ENCODE data around the gene ZFAND5. TPM values are rescaled to one million over a fixed set of nuclear protein-coding genes. Genes with fewer than 3 reads are reported as not detected.

The ZFAND5 gene
- total RNA-seq, 2 experiments from 2014 or later: 72.0 to 88.2 TPM

DNA sequence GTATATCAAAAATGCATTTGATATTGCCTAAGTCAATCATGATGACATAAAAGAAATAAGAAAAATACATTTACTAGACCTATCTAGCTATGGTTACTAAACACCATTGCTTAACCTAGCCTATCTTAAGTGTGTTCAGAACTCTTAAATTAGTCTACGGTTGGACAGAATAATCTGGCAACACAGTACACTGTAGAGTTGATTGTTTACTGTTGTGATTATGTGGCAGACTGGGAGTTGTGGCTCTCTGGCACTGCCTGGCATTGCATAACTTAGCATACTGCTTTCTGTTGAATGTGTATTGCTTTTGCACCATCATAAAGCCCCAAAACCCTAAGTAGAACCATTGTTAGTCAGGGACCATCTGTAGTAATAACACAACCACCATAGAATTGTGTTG is 21.2 kb upstream of the ZFAND5 start:
- CTCF ChIA-PET: interaction anchor here (0.6 kb wide), 1 partner anchor 276 kb away, joined by 3 read pairs; no protein-coding TSS in a partner anchor
- POLR2A ChIA-PET: no interaction called here
- intact Hi-C loops (cut with DNase I, micrococcal nuclease): no loop called here
- no peak for DNase-seq
- no peaks in the 10 kb centered on the region for H3K36me3 Mint-ChIP-seq (ENCODE audit: low read depth)
- H3K4me1 Mint-ChIP-seq: peaks cover 11% of the 10 kb centered on the region
- H3K27me3 Mint-ChIP-seq: peaks cover 3% of the 10 kb centered on the region
- no peak overlapping the region for H3K27ac Mint-ChIP-seq
- no peak overlapping the region for H3K4me3 Mint-ChIP-seq
- no peaks in the 10 kb centered on the region for H3K9me3 Mint-ChIP-seq (ENCODE audit: low read depth)
- no peak for ATAC-seq

DNA sequence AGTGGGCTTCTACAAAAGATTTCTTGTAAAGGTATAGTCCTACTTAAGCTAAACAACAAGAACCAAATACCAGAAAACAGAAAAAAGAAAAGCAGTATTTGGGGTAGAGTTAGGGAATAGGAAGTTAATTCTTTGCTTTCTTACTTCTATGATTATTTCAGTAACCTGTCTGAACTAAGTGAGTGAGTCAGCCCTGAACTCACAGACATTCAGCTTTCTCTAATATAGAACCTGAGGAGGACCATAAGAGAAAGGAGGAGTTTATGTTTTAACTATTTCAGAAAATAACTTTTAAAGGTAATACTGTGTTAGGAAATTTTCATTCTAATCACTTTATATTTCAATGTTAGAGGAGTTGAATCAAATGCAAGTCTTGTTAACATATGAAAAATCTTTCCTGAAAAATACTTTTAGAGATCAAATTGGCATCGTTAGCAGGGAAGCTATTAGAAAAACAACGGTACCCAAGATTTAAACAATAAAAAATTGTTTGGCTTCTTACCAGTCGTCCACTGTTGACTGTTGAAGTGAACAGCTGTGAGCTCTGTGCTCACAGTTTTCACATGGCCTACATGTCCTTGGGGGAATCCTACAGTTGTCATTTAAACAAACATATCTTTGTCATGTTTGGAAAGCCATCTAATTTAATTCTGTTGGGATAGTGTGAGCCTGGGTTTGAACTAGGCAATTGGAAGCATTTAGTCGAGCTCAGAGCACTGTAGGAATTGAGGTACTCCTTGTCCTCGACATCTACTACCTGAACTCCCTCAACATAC is 19.9 kb upstream of the ZFAND5 start:
- Mint-ChIP-seq H3K4me3 (no peak overlapping the region), H3K36me3 (ENCODE audit: low read depth) (no peaks in the 10 kb centered on the region), H3K27me3 (peaks cover 2% of the 10 kb centered on the region), H3K4me1 (peaks cover 11% of the 10 kb centered on the region), H3K9me3 (ENCODE audit: low read depth) (no peaks in the 10 kb centered on the region), H3K27ac (no peak overlapping the region)
- no peak for ATAC-seq
- DNase-seq: no peak
- intact Hi-C loops (cut with DNase I, micrococcal nuclease): no loop called here
- ChIA-PET POLR2A (no interaction called here), CTCF (interaction anchor here (0.7 kb wide), 1 partner anchor 12 kb away, joined by 3 read pairs; no protein-coding TSS in a partner anchor)

DNA sequence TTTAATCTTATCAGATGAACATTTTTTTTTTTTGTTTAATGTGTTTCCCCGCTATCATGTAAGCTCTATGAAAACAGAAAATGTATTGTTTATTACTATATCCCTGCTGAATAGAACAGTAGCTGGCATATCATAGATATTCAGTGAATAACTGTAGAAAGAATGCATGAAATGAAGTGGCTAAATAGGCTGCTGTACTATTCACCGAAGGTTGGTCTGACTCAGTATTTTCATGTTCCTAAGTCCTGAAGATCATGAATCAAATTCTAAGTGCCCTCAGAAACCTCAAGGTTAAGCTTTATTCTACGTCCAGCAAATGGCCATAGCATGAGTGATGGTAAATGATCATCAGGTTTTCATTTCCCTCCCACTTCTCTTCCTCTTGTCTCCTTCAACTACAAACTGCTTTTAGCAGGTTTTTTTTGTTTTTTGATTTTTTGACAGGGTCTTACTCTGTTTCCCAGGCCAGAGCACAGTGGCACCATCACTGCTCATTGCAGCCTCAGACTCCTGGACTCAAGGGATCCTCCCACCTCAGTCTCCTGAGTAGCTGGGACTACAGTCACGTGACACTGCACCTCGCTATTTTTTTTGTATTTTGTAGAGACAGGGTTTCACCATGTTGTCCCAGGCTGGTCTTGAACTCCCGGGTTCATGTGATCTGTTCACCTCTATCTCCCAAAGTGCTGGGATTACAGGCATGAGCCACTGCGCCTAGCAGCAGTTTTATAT is 19.1 kb upstream of the ZFAND5 start:
- ATAC-seq (no peak), DNase-seq (no peak)
- CTCF ChIA-PET: interaction anchor here (1.4 kb wide), 1 partner anchor 112 kb away, joined by 3 read pairs; no protein-coding TSS in a partner anchor
- POLR2A ChIA-PET: no interaction called here
- no peaks in the 10 kb centered on the region for H3K36me3 Mint-ChIP-seq (ENCODE audit: low read depth)
- no peaks in the 10 kb centered on the region for H3K9me3 Mint-ChIP-seq (ENCODE audit: low read depth)
- H3K27me3 Mint-ChIP-seq: peaks cover 2% of the 10 kb centered on the region
- H3K4me3 Mint-ChIP-seq: no peak overlapping the region
- peaks cover 9% of the 10 kb centered on the region for H3K4me1 Mint-ChIP-seq
- no peak overlapping the region for H3K27ac Mint-ChIP-seq
- intact Hi-C loops (cut with DNase I, micrococcal nuclease): no loop called here

GRCh38 chr9:72382405-72382804 is 17.4 kb upstream of the ZFAND5 start:
- Mint-ChIP-seq H3K27me3 (peaks cover 2% of the 10 kb centered on the region), H3K4me1 (peaks cover 2% of the 10 kb centered on the region), H3K9me3 (ENCODE audit: low read depth) (no peaks in the 10 kb centered on the region), H3K27ac (no peak overlapping the region), H3K36me3 (ENCODE audit: low read depth) (no peaks in the 10 kb centered on the region), H3K4me3 (no peak overlapping the region)
- no peak for ATAC-seq
- CTCF ChIA-PET: no interaction called here
- intact Hi-C loops (cut with DNase I, micrococcal nuclease): no loop called here
- DNase-seq: no peak
- POLR2A ChIA-PET: no interaction called here

DNA sequence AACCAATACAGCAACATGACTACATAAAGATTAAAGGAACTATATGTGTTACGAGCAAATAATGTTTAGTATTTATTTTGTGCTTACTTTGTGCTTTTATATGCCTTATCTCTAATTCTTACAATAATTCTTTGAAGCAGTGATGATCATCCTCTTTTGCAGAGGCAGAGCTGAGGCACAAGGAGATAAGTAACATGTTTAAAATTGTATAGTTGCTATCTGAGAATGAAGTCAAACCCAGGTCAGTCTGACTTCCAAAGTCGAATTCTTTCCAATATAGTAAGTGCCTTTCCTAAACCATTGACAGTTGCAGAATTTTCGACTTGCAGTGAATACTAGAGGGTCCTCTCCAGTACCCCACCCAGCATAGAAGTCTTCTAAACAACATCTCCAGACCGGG is 12.0 kb upstream of the ZFAND5 start:
- DNase-seq (no peak), ATAC-seq (no peak)
- Mint-ChIP-seq H3K4me3 (no peak overlapping the region), H3K36me3 (ENCODE audit: low read depth) (no peaks in the 10 kb centered on the region), H3K27me3 (peaks cover 2% of the 10 kb centered on the region), H3K4me1 (no peaks in the 10 kb centered on the region), H3K27ac (no peak overlapping the region), H3K9me3 (ENCODE audit: low read depth) (no peaks in the 10 kb centered on the region)
- ChIA-PET POLR2A (no interaction called here), CTCF (interaction anchor here (1.2 kb wide), 1 partner anchor 96 kb away, joined by 5 read pairs; no protein-coding TSS in a partner anchor)
- intact Hi-C loops (cut with DNase I, micrococcal nuclease): no loop called here

- H3K4me3 Mint-ChIP-seq: no peak overlapping the region
- intact Hi-C loops (cut with DNase I, micrococcal nuclease): no loop called here
- H3K27ac Mint-ChIP-seq: no peak overlapping the region
- H3K36me3 Mint-ChIP-seq (ENCODE audit: low read depth): no peaks in the 10 kb centered on the region
- ChIA-PET CTCF (interaction anchor here (0.7 kb wide), 1 partner anchor 26 kb away, joined by 3 read pairs; no protein-coding TSS in a partner anchor), POLR2A (no interaction called here)
- H3K27me3 Mint-ChIP-seq: no peaks in the 10 kb centered on the region
- no peaks in the 10 kb centered on the region for H3K9me3 Mint-ChIP-seq (ENCODE audit: low read depth)
- ATAC-seq: no peak
- no peaks in the 10 kb centered on the region for H3K4me1 Mint-ChIP-seq
- no peak for DNase-seq
These were observed 6.1 kb upstream of the ZFAND5 start for GRCh38 chr9:72371151-72371550.

- peak; percentile 24 for ATAC-seq
- H3K36me3 Mint-ChIP-seq (ENCODE audit: low read depth): peaks cover 22% of the 10 kb centered on the region
These were observed 683 bp upstream of the ZFAND5 start for GRCh38 chr9:72365525-72366256.

DNA sequence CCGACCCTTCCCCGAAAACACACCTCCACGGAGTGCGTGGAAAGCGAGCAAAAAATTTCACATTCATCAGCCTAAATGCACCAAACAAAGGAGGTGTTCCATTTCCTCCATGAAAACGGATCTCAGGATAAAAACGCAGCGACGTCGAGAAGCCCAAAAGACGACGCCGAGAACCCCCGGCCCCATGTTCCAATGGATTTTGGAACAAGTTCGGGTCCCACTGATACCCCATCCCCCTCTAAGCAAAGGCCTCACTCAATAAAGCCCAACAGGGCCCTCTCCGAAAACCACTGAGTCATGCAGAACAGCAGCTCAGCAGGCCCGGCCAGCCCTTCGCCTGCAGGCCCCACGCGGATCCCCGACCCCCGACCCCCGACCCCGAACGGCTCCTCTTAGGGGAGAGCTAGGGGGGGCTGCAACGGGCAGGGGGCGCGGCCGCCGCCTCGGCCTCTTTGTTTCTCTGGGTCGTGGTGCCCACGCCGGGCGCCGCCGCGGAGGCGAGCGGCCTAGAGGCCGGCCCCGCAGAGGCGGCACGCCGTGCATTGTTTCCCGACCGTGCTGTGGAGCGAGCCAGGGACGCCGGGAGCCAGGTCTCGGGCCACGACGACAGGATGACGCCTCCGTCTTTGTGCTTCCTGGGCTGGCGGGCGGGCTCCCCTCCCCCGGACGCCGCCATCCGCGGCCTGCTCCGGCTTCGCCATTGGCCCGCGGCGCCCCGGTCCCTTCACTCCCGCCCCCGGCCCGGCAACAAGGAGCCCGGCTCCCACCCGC is 915 bp downstream of the ZFAND5 start:
- H3K9me3 Mint-ChIP-seq (ENCODE audit: low read depth): no peaks in the 10 kb centered on the region
- H3K27me3 Mint-ChIP-seq: no peaks in the 10 kb centered on the region
- ChIA-PET POLR2A (interaction anchor here (0.6 to 1.1 kb wide), 2 partner anchors 118 to 453 kb away, joined by 3 read pairs; partner anchors contain the start of genes ABHD17B and C9orf85), CTCF (no interaction called here)
- H3K27ac Mint-ChIP-seq: peak overlapping the region; percentile 96
- DNase-seq: peak; percentile 84
- intact Hi-C loops (cut with DNase I, micrococcal nuclease): loop anchor here (2.0 to 10.0 kb wide), 8 partner anchors 25 to 1951 kb away; partner anchors contain the start of genes ABHD17B (in 1 of the 2), ANXA1 (in 1 of the 2), C9orf85 (in 1 of the 2) and KLF9 (in 1 of the 2)
- peaks cover 45% of the 10 kb centered on the region for H3K4me1 Mint-ChIP-seq
- peak overlapping the region; percentile 91 for H3K4me3 Mint-ChIP-seq
- peaks cover 38% of the 10 kb centered on the region for H3K36me3 Mint-ChIP-seq (ENCODE audit: low read depth)
- peak; percentile 51 for ATAC-seq

More at GRCh38 chr9:72365525-72366256, 683 bp upstream of the ZFAND5 start:
- Mint-ChIP-seq H3K4me1 (peaks cover 29% of the 10 kb centered on the region), H3K9me3 (ENCODE audit: low read depth) (no peaks in the 10 kb centered on the region), H3K4me3 (peak overlapping the region; percentile 91), H3K27me3 (no peaks in the 10 kb centered on the region), H3K27ac (peak overlapping the region; percentile 99)
- ChIA-PET POLR2A (interaction anchor here (0.8 to 1.7 kb wide), 6 partner anchors 9 to 161 kb away, joined by 3 to 7 read pairs (median 4); no protein-coding TSS in a partner anchor), CTCF (interaction anchor here (0.6 to 1.3 kb wide), 6 partner anchors 9 to 669 kb away, joined by 3 to 5 read pairs (median 3); no protein-coding TSS in a partner anchor)
- intact Hi-C loops (cut with DNase I, micrococcal nuclease): loop anchor here (1.0 to 10.0 kb wide), 11 partner anchors 23 to 1953 kb away; partner anchors contain the start of genes ABHD17B (in 2 of the 2), C9orf85 (in 2 of the 2), CEMIP2 (in 1 of the 2) and KLF9 (in 1 of the 2)
- peak; percentile 70 for DNase-seq

- ChIA-PET CTCF (interaction anchor here (0.6 to 1.4 kb wide), 4 partner anchors 70 to 325 kb away, joined by 3 read pairs; no protein-coding TSS in a partner anchor), POLR2A (interaction anchor here (0.6 to 1.2 kb wide), 5 partner anchors 14 to 453 kb away, joined by 3 to 6 read pairs (median 4); partner anchors contain the start of gene ABHD17B)
- intact Hi-C loops (cut with DNase I, micrococcal nuclease): loop anchor here (5.0 to 10.0 kb wide), 4 partner anchors 578 to 1948 kb away; partner anchors contain the start of genes ANXA1 (in 1 of the 2) and KLF9 (in 1 of the 2)
- no peaks in the 10 kb centered on the region for H3K9me3 Mint-ChIP-seq (ENCODE audit: low read depth)
- DNase-seq: no peak
- H3K27me3 Mint-ChIP-seq: no peaks in the 10 kb centered on the region
- H3K4me3 Mint-ChIP-seq: peak overlapping the region; percentile 91
- peaks cover 44% of the 10 kb centered on the region for H3K36me3 Mint-ChIP-seq (ENCODE audit: low read depth)
- peak overlapping the region; percentile 96 for H3K27ac Mint-ChIP-seq
- ATAC-seq: no peak
- peaks cover 52% of the 10 kb centered on the region for H3K4me1 Mint-ChIP-seq
These were observed 1.8 kb downstream of the ZFAND5 start for GRCh38 chr9:72363236-72363635.

DNA sequence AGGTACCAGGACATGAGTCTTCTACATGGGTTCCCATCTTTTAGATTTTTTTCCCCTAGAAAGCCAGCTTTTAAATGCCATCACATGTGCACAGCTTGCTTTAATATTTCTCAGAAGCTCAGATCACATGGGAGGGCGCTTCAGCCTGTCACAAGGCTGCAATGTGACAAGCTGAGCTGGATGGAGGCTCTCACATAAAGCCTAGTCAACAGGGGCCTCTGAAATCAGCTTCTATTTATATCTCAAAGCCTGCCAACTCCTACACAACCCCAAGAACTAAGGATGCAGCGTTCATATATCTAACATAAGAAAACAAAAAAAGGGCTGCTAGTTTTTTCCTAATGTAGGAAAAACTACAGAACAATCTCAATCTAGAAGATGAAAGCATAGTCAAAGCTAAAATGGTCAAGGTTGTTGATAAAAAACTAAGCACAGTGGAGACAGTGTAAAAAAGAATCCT is 2.3 kb downstream of the ZFAND5 start:
- H3K36me3 Mint-ChIP-seq (ENCODE audit: low read depth): peaks cover 47% of the 10 kb centered on the region

More for the DNA sequence above, 2.3 kb downstream of the ZFAND5 start:
- ATAC-seq: peak; percentile 48
- peak; percentile 74 for DNase-seq
- intact Hi-C loops (cut with DNase I, micrococcal nuclease): loop anchor here (1.0 to 10.0 kb wide), 5 partner anchors 230 to 1948 kb away; partner anchors contain the start of genes ANXA1 (in 1 of the 2) and KLF9 (in 1 of the 2)
- POLR2A ChIA-PET: interaction anchor here (0.6 to 1.2 kb wide), 4 partner anchors 14 to 452 kb away, joined by 3 to 6 read pairs (median 4); partner anchors contain the start of gene ABHD17B
- Mint-ChIP-seq H3K4me1 (peaks cover 55% of the 10 kb centered on the region), H3K27ac (peak overlapping the region; percentile 85), H3K4me3 (peak overlapping the region; percentile 91), H3K27me3 (no peaks in the 10 kb centered on the region), H3K9me3 (ENCODE audit: low read depth) (no peaks in the 10 kb centered on the region)
- CTCF ChIA-PET: interaction anchor here (0.9 to 1.5 kb wide), 4 partner anchors 70 to 324 kb away, joined by 3 to 4 read pairs (median 3); no protein-coding TSS in a partner anchor

All from activated CD4-positive, alpha-beta T cell treated with anti-CD3 and anti-CD28 coated beads for 36 hours (primary cell).